ENCODE measurements around the gene ST3GAL6.

ST3GAL6 gene

DNA sequence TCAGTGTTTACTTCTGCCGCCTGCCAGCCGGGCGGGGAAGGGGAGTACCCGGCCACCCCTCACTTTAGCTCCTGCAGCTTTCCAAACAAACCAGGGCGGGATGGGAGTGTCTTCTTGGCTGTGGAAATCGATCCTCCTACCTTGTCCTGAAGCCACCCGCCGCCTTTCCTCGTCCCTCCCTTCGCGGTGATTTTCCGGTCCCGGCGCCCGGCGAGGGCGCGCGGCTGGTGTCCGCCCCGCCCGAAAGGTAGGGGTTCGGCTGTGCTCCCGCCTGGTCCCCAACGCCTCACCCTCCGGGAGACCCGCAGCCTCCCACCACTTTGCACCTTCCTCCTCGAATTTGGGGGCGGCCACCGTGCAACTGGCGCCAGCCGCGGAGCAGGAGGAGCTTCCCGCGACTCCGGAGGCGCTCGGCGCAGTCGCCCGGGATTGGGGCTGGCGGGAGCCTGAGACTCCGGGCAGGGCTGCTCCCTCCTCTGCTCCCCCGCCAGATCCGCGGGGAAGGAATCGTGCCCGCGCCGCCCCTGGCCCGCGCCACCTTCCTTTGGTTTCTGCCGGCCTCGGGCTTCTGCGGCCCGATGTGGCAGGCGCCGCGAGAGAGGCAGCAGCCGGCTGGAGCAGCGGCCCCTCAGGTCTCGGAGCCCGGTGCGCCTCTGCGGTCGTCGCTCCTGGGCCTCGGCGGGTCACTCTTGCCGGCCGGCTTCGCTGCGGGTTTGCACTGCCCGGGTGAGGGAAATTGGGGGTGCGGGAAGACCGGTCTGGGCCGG lies 30.7 kb upstream of the ST3GAL6 start:
- no peaks in the 10 kb centered on the region for H3K36me3 ChIP-seq (ENCODE audit: control insufficient read depth in 2 of 2, insufficient read depth in 1 of 2, low read length in 2 of 2)
- H3K4me3 ChIP-seq (ENCODE audit: low read depth, low read length): peak overlapping the region; percentile 78
- ChIA-PET POLR2A (interaction anchor here (0.7 to 1.3 kb wide), 4 partner anchors 18 to 673 kb away, joined by 3 to 4 read pairs (median 3); no protein-coding TSS in a partner anchor), CTCF (interaction anchor here (0.5 to 0.9 kb wide), 2 partner anchors 135 to 250 kb away, joined by 3 read pairs; no protein-coding TSS in a partner anchor)
- H3K4me1 ChIP-seq (ENCODE audit: control insufficient read depth, insufficient read depth, low read length): peaks cover 2% of the 10 kb centered on the region; the same call in 1 of the 2 replicates
- H3K9me3 ChIP-seq (ENCODE audit: control insufficient read depth, insufficient read depth, low read depth, low read length): no peaks in the 10 kb centered on the region
- peak overlapping the region; percentile 89 for H3K27ac ChIP-seq (ENCODE audit: extremely low read depth, low read depth, low read length)
- TF ChIP-seq KLF16 (tag by site-specific recombination; IDR thresholded peaks at IDR 0.05) (no peak), ZNF175 (tag by site-specific recombination; IDR thresholded peaks at IDR 0.05) (no peak), KLF9 (tag by site-specific recombination; IDR thresholded peaks at IDR 0.05; ENCODE audit: low read depth) (peak; percentile 10; the same call in 1 of the 2 replicates), ZNF600 (tag by site-specific recombination; IDR thresholded peaks at IDR 0.05) (0 out of 2 replicates have a peak, but pooled peaks have one; percentile 19), ZNF785 (tag by site-specific recombination; IDR thresholded peaks at IDR 0.05) (no peak), ZNF548 (tag by site-specific recombination; IDR thresholded peaks at IDR 0.05) (no peak), ZBTB8A (tag by site-specific recombination; IDR thresholded peaks at IDR 0.05) (peak; percentile 92), GLI4 (tag by site-specific recombination; IDR thresholded peaks at IDR 0.05) (no peak), ZNF239 (tag by site-specific recombination; IDR thresholded peaks at IDR 0.05) (no peak), ZNF658 (tag by site-specific recombination; IDR thresholded peaks at IDR 0.05) (no peak), BCL11A (tag by site-specific recombination; IDR thresholded peaks at IDR 0.05; ENCODE audit: low read depth) (no peak), ZBTB48 (tag by site-specific recombination; IDR thresholded peaks at IDR 0.05) (no peak), ZNF585B (tag by site-specific recombination; IDR thresholded peaks at IDR 0.05) (no peak), KLF10 (tag by site-specific recombination; IDR thresholded peaks at IDR 0.05) (no peak), ZNF549 (tag by site-specific recombination; IDR thresholded peaks at IDR 0.05) (no peak), SP2 (tag by site-specific recombination; IDR thresholded peaks at IDR 0.05) (peak; percentile 79), SP3 (tag by site-specific recombination; IDR thresholded peaks at IDR 0.05) (peak; percentile 73; the same call in 1 of the 2 replicates), SP7 (tag by site-specific recombination; IDR thresholded peaks at IDR 0.05) (peak; percentile 66; the same call in 1 of the 2 replicates), ZNF501 (tag by site-specific recombination; IDR thresholded peaks at IDR 0.05) (0 out of 2 replicates have a peak, but pooled peaks have one; percentile 22), KLF1 (tag by site-specific recombination; IDR thresholded peaks at IDR 0.05) (peak; percentile 97), ZNF341 (tag by site-specific recombination; IDR thresholded peaks at IDR 0.05; ENCODE audit: low read depth) (peak; percentile 70), MEIS1 (CRISPR knock-in tag; IDR thresholded peaks at IDR 0.05; ENCODE audit: borderline replicate concordance) (no peak), SETDB1 (IDR thresholded peaks at IDR 0.05; ENCODE audit: insufficient read length, low read length) (no peak), ZEB2 (tag by site-specific recombination; IDR thresholded peaks at IDR 0.05) (peak; percentile 57; the same call in 1 of the 2 replicates)
- TF ChIP-seq, protein P1, sequence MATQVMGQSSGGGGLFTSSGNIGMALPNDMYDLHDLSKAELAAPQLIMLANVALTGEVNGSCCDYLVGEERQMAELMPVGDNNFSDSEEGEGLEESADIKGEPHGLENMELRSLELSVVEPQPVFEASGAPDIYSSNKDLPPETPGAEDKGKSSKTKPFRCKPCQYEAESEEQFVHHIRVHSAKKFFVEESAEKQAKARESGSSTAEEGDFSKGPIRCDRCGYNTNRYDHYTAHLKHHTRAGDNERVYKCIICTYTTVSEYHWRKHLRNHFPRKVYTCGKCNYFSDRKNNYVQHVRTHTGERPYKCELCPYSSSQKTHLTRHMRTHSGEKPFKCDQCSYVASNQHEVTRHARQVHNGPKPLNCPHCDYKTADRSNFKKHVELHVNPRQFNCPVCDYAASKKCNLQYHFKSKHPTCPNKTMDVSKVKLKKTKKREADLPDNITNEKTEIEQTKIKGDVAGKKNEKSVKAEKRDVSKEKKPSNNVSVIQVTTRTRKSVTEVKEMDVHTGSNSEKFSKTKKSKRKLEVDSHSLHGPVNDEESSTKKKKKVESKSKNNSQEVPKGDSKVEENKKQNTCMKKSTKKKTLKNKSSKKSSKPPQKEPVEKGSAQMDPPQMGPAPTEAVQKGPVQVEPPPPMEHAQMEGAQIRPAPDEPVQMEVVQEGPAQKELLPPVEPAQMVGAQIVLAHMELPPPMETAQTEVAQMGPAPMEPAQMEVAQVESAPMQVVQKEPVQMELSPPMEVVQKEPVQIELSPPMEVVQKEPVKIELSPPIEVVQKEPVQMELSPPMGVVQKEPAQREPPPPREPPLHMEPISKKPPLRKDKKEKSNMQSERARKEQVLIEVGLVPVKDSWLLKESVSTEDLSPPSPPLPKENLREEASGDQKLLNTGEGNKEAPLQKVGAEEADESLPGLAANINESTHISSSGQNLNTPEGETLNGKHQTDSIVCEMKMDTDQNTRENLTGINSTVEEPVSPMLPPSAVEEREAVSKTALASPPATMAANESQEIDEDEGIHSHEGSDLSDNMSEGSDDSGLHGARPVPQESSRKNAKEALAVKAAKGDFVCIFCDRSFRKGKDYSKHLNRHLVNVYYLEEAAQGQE (tag by site-specific recombination; IDR thresholded peaks at IDR 0.05): no peak
- TF ChIP-seq, protein P2, sequence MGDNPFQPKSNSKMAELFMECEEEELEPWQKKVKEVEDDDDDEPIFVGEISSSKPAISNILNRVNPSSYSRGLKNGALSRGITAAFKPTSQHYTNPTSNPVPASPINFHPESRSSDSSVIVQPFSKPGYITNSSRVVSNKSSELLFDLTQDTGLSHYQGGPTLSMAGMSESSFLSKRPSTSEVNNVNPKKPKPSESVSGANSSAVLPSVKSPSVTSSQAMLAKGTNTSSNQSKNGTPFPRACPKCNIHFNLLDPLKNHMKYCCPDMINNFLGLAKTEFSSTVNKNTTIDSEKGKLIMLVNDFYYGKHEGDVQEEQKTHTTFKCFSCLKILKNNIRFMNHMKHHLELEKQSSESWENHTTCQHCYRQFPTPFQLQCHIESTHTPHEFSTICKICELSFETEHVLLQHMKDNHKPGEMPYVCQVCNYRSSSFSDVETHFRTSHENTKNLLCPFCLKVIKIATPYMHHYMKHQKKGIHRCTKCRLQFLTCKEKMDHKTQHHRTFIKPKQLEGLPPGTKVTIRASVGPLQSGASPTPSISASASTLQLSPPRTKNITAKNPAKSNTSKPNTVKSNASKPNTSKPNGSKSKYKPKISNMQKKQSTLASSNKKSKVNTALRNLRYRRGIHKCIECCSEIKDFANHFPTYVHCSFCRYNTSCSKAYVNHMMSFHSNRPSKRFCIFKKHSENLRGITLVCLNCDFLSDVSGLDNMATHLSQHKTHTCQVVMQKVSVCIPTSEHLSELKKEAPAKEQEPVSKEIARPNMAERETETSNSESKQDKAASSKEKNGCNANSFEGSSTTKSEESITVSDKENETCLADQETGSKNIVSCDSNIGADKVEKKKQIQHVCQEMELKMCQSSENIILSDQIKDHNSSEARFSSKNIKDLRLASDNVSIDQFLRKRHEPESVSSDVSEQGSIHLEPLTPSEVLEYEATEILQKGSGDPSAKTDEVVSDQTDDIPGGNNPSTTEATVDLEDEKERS (tag by site-specific recombination; IDR thresholded peaks at IDR 0.05): no peak
- TF ChIP-seq, protein P3, sequence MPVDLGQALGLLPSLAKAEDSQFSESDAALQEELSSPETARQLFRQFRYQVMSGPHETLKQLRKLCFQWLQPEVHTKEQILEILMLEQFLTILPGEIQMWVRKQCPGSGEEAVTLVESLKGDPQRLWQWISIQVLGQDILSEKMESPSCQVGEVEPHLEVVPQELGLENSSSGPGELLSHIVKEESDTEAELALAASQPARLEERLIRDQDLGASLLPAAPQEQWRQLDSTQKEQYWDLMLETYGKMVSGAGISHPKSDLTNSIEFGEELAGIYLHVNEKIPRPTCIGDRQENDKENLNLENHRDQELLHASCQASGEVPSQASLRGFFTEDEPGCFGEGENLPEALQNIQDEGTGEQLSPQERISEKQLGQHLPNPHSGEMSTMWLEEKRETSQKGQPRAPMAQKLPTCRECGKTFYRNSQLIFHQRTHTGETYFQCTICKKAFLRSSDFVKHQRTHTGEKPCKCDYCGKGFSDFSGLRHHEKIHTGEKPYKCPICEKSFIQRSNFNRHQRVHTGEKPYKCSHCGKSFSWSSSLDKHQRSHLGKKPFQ (tag by site-specific recombination; IDR thresholded peaks at IDR 0.05): no peak
- TF ChIP-seq, protein P4, sequence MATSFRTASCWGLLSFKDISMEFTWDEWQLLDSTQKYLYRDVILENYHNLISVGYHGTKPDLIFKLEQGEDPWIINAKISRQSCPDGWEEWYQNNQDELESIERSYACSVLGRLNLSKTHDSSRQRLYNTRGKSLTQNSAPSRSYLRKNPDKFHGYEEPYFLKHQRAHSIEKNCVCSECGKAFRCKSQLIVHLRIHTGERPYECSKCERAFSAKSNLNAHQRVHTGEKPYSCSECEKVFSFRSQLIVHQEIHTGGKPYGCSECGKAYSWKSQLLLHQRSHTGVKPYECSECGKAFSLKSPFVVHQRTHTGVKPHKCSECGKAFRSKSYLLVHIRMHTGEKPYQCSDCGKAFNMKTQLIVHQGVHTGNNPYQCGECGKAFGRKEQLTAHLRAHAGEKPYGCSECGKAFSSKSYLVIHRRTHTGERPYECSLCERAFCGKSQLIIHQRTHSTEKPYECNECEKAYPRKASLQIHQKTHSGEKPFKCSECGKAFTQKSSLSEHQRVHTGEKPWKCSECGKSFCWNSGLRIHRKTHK (tag by site-specific recombination; IDR thresholded peaks at IDR 0.05): no peak

All from HEK293 (cell line).